ENCODE results near the gene LRRC71.

- TF ChIP-seq, protein P1, sequence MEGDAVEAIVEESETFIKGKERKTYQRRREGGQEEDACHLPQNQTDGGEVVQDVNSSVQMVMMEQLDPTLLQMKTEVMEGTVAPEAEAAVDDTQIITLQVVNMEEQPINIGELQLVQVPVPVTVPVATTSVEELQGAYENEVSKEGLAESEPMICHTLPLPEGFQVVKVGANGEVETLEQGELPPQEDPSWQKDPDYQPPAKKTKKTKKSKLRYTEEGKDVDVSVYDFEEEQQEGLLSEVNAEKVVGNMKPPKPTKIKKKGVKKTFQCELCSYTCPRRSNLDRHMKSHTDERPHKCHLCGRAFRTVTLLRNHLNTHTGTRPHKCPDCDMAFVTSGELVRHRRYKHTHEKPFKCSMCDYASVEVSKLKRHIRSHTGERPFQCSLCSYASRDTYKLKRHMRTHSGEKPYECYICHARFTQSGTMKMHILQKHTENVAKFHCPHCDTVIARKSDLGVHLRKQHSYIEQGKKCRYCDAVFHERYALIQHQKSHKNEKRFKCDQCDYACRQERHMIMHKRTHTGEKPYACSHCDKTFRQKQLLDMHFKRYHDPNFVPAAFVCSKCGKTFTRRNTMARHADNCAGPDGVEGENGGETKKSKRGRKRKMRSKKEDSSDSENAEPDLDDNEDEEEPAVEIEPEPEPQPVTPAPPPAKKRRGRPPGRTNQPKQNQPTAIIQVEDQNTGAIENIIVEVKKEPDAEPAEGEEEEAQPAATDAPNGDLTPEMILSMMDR (IDR thresholded peaks at IDR 0.05) = no peak
- no peak for TF ChIP-seq POLR2A (IDR thresholded peaks at IDR 0.05)
Observed at GRCh38 chr1:156908955-156909354, 11.5 kb upstream of the LRRC71 start.

All from body of pancreas (tissue), 4 donors.